Endothelial cell (in vitro differentiated cells): ENCODE measurements around the gene DNAJC7. TPM values are rescaled to one million over a fixed set of nuclear protein-coding genes. Genes with fewer than 3 reads are reported as not detected.

Experiments
- DNase-seq: peaks from one replicate; pipeline ENCODE4 v3.0.0; 2021; ENCODE audit warnings: low spot score
- H3K27ac Mint-ChIP-seq: one replicate; pipeline ENCODE4 v1.8.0; 2021; ENCODE audit warnings: mixed read lengths, inconsistent platforms; ENCODE audit not compliant: unreplicated experiment
- H3K27me3 Mint-ChIP-seq: one replicate; pipeline ENCODE4 v1.8.0; 2021; ENCODE audit warnings: mild to moderate bottlenecking, moderate library complexity, mixed read lengths, inconsistent platforms; ENCODE audit not compliant: unreplicated experiment
- H3K36me3 Mint-ChIP-seq: one replicate; pipeline ENCODE4 v1.8.0; 2021; ENCODE audit warnings: mild to moderate bottlenecking, low read depth, mixed read lengths, inconsistent platforms; ENCODE audit not compliant: unreplicated experiment
- H3K4me1 Mint-ChIP-seq: one replicate; pipeline ENCODE4 v1.8.0; 2021; ENCODE audit warnings: mild to moderate bottlenecking, mixed read lengths, inconsistent platforms; ENCODE audit not compliant: unreplicated experiment
- H3K4me3 Mint-ChIP-seq: one replicate; pipeline ENCODE4 v1.8.0; 2021; ENCODE audit warnings: mild to moderate bottlenecking, mixed read lengths, inconsistent platforms; ENCODE audit not compliant: unreplicated experiment
- H3K9me3 Mint-ChIP-seq: one replicate; pipeline ENCODE4 v1.8.0; 2021; ENCODE audit warnings: mixed read lengths, inconsistent platforms; ENCODE audit not compliant: unreplicated experiment
- CTCF ChIP-seq: fragments of 200-600 bp; sonication (generic); IDR thresholded peaks from one replicate; pipeline ENCODE4 v1.5.0; 2021; ENCODE audit warnings: antibody characterized with exemption; ENCODE audit not compliant: unreplicated experiment
- total RNA-seq: library from RNA; stranded (reverse); fragmentation: NEBNext Ultra II Directional; extraction: Animal tissue kit (Norgen Biotek cat#: 25700); gene quantifications from one replicate; pipeline ENCODE4 v1.2.1, GENCODE V29; 2021; ENCODE audit not compliant: unreplicated experiment

The DNAJC7 gene
- total RNA-seq, 1 donor from 2014 or later = 92.8 TPM

DNA sequence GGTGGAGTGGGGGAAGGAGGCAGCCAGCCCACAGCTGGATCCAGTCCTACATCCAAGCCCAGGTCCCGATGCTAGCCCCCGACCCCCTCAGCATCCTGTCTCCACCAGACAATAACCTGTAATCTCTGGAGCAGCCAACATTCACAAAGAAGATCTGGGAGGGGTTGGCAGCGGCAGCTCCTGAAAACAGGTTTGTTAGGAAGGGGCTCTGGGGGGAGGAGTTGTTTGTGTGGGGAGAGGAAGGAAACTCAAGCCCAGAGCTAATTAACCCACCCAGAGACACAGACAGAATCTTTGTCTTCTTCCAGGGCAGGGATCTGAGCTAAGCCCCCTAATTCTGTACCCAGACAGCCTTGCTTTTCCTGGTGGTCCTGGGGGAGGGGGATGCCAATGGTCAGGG lies 37.8 kb upstream of the DNAJC7 start:
- Mint-ChIP-seq H3K4me3 (no peak overlapping the region), H3K4me1 (peaks cover 13% of the 10 kb centered on the region)
- TF ChIP-seq CTCF = no peak

DNA sequence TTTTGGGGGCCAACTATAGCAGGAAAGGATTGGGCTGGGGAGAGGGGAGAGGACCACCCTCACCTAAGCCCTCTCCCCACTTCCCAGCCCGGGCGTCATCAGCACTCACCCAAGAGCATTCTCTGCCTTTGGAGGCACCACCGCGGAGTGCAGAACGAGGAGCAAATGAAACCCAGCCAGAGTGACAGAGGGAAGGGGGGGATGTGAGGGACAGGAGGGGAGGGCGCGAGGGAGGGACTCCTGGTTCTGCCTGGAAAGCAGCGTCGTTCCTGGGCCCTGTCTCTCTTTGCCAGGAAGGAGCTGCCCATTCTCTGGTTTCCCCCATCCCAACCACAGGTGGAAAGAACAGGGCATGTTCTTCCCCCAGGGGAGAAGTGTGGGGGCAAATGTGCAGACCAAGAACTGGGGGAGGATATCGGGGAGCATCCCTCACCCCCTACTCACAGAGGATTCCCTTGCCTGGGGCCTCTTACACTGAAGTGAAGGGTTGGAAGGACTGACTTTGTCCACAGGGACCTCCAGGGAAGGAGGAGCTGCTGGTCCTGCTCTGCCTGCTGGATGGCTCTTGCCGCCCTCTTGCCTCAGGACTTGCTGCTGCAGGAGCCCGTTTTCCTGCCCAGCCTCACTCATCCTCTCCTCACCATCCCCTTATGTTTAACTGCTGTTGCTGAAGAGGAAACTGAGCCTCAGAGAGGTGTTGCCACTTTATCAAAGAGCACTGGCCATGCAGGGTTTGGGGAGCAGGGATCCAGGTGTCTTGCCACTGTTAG lies 36.7 kb upstream of the DNAJC7 start:
- Mint-ChIP-seq H3K4me3 (no peak overlapping the region), H3K27ac (no peak overlapping the region), H3K4me1 (peaks cover 15% of the 10 kb centered on the region), H3K9me3 (no peaks in the 10 kb centered on the region), H3K36me3 (no peaks in the 10 kb centered on the region), H3K27me3 (peaks cover 13% of the 10 kb centered on the region)
- DNase-seq = no peak
- TF ChIP-seq CTCF = no peak

More for the DNA sequence above, 37.8 kb upstream of the DNAJC7 start:
- H3K36me3 Mint-ChIP-seq = no peaks in the 10 kb centered on the region
- no peak overlapping the region for H3K27ac Mint-ChIP-seq
- DNase-seq = no peak
- H3K27me3 Mint-ChIP-seq = peaks cover 11% of the 10 kb centered on the region
- no peaks in the 10 kb centered on the region for H3K9me3 Mint-ChIP-seq

GRCh38 chr17:42052346-42052877 lies 35.2 kb upstream of the DNAJC7 start:
- Mint-ChIP-seq H3K9me3 (no peaks in the 10 kb centered on the region), H3K27me3 (peaks cover 17% of the 10 kb centered on the region), H3K27ac (no peak overlapping the region), H3K4me3 (no peak overlapping the region), H3K36me3 (no peaks in the 10 kb centered on the region), H3K4me1 (peaks cover 15% of the 10 kb centered on the region)
- TF ChIP-seq CTCF = no peak
- no peak for DNase-seq

DNA sequence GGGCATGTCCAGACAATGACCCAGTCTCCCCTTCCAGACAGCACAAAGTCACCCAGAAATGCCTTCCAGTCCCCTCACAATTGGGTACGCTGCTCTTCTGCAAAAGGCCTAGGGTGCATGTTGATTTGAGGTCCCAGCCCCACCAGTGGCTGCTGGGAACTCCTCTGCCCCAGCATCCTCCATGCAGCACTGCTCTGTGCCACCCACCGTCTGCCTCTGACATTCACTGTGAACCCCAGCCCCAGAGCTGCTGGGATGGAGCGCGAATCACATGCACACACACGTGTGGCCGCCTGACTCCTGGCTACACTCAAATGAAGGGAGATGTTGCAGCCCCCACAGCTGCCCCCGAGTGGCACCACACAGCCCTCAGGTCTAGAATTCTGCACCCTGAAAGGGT lies 34.4 kb upstream of the DNAJC7 start:
- Mint-ChIP-seq H3K27ac (no peak overlapping the region), H3K9me3 (no peaks in the 10 kb centered on the region), H3K27me3 (peaks cover 17% of the 10 kb centered on the region), H3K4me1 (peaks cover 15% of the 10 kb centered on the region), H3K4me3 (no peak overlapping the region), H3K36me3 (no peaks in the 10 kb centered on the region)
- TF ChIP-seq CTCF = no peak
- DNase-seq = no peak

DNA sequence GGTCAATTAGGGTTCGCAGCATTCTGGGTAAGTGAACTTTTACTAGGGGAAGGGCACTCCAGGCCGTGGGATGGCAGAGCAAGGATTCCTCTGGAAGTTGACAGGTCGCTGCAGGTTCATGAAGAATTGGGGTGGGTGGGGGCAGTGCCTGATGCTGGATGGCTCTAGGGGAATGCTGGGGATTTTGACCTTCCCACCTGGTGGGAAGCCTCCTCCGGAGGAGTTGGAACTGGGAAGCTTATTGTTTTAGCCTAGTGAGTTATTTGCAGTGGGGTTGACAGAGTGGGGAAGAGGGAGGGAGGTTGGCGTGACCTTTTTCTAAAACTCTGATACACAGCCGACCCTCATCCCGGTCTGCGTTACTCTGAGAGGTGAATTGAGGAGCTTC lies 33.8 kb upstream of the DNAJC7 start:
- no peak for TF ChIP-seq CTCF
- no peaks in the 10 kb centered on the region for H3K36me3 Mint-ChIP-seq
- peaks cover 15% of the 10 kb centered on the region for H3K4me1 Mint-ChIP-seq
- no peaks in the 10 kb centered on the region for H3K9me3 Mint-ChIP-seq
- no peak for DNase-seq
- H3K4me3 Mint-ChIP-seq = peak overlapping the region; percentile 92
- no peak overlapping the region for H3K27ac Mint-ChIP-seq
- H3K27me3 Mint-ChIP-seq = peaks cover 13% of the 10 kb centered on the region
